ENCODE measurements around the gene ADCY3.

Gene ADCY3

DNA sequence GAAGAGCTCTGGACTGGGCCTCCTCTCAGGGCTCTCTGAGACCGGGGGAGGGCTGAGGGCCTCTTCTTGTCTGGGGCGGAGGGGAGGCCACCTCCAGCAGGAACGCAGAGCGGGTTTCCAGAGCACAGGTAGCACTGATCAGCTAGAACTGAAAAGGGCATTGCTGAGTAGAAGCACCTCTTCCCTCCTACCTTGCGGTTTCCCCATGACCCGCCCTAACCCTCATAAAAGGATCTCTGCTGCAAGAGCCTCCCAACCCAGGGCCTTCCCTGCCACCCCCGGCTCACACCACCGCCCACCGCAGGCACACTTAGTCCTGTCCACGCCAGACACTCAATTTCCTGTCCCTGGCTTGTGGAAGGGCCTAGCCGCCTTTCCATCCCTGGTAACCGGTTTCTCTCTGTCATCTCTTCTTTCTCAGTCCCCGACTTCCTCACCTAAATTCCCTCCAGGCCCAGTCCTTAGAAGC lies 966 bp downstream of the ADCY3 start:
- no peak for TF ChIP-seq ZNF274 (IDR thresholded peaks at IDR 0.05; ENCODE audit: low read depth, low read length)
- H3K4me3 ChIP-seq (ENCODE audit: low read length) = peak overlapping the region; percentile 72

DNA sequence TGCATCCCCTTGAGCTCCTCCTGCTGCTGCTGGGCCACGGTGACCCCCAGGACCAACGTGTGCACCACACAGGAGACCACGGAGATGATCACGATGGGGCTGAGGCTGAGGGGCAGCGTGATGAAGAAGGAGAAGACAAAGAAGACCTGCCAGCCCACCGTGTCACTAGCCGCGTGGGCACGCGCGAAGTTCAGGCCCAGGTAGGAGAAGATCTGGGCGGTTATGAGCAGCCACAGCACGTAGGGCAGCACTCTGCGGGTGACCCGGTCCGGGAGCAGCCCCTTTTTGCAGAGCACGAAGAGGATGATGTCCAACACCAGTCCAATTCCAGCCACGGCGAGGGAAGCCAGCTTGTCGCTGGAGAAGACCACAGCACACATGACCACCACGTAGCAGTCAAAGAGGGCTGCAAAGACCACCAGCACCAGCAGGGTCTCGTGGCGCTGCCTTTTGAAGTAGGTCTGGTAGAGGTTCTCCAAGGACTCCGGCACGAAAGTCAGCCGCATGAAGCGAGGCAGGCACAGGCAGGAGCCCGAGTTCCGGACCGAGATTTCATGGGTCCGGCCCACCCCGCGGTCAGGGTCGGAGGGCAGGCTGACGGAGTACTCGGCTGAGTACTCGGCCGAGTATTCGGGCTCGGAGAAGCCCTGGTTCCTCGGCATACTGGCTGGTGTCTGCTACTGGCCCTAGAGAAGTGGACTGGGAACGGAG lies 1.6 kb downstream of the ADCY3 start:
- H3K4me3 ChIP-seq (ENCODE audit: low read length) = peak overlapping the region; percentile 72; the same call in 1 of the 2 replicates
- no peak for TF ChIP-seq ZNF274 (IDR thresholded peaks at IDR 0.05; ENCODE audit: low read depth, low read length)

DNA sequence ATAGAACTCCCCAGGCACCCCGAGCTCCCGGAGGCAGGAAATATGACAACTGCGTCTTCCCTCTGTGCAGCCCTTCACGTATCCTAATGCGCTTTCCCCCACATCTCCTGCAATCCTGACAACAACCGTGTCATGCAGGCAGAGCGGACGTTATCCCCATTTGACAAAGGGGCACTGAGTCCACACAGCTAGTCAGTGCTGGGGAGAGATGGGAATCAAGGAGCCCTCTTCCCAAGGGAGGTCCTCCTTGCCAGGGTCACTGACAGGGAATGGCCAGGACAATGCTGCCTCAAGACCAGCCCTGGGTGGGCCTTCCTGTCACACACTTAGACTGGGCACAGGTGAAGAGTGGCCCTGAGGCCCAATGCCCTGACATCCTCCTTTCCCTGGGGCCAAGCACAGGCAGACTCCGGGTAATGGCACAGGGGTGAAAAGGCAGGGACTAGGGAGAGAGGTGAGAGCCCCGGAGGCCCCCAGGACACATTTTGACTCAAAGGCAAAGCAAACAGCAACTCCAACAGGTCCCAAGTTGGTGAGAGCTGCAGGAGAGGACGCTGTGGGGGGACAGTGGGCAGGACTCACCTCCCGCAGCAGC lies 2.2 kb downstream of the ADCY3 start:
- TF ChIP-seq ZNF274 (IDR thresholded peaks at IDR 0.05; ENCODE audit: low read depth, low read length) = no peak
- no peak overlapping the region for H3K4me3 ChIP-seq (ENCODE audit: low read length)

DNA sequence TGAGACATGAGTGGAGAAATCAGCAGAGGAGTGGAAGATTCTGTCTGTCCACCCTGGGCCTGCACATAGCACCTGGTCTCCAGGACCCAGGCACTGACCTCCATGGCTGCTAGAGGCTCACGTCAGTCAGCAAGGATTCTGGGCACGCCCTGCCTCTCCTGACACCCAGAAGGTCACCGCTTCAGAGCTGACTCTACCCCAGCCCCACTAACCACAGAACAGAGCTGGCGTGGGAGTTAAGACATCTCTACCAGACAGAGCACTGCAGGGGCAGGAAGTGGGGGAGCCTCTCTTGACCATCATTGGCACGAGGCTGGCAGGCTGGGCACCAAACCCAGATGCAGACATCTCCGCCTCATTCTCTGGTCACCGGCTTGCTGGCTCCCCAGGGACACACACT lies 3.0 kb downstream of the ADCY3 start:
- no peak overlapping the region for H3K4me3 ChIP-seq (ENCODE audit: low read length)
- TF ChIP-seq ZNF274 (IDR thresholded peaks at IDR 0.05; ENCODE audit: low read depth, low read length) = no peak

DNA sequence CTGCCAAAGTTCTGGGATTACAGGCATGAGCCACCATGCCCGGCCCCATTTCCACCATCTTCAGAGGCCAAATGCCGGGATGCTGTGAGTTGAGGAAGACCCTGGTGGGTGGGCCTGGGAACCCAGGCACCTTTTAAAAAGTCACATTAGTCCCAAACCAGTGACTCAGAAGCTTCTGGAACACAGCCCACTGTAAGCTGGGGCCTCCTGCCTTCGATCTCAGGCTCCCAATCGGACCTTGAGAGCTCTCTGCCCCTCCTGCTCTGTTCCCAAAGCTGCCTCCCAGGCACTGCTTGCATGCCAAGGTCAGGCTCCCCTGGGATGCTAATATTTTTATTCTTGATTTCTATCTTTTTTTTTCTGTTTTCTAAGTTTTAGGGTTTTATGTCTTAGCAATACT lies 4.2 kb downstream of the ADCY3 start:
- H3K4me3 ChIP-seq (ENCODE audit: low read length) = no peak overlapping the region
- no peak for TF ChIP-seq ZNF274 (IDR thresholded peaks at IDR 0.05; ENCODE audit: low read depth, low read length)

DNA sequence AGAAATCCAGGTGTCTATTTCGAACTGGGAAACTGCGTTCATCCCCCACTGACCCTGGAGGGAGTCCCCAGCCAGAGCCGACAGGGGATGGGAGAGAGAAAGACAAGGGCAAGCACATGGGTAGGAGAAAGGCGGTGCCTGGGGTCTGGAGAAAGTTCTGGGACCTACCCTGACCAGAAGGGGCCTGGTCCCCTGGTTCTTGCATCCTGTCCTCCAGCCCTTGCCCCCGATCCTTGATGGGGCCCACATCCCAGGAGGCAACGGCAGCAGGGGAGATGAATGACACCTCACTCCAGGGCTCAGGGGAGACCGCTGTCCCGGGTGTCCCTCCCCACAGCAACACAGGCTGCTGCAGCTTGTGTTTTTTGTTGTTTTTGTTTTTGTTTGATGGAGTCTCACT lies 4.9 kb downstream of the ADCY3 start:
- H3K4me3 ChIP-seq (ENCODE audit: low read length) = no peak overlapping the region
- TF ChIP-seq ZNF274 (IDR thresholded peaks at IDR 0.05; ENCODE audit: low read depth, low read length) = no peak

- TF ChIP-seq ZNF274 (IDR thresholded peaks at IDR 0.05; ENCODE audit: low read depth, low read length) = no peak
- no peak overlapping the region for H3K4me3 ChIP-seq (ENCODE audit: low read length)
Observed at GRCh38 chr2:24914713-24915112, 5.3 kb downstream of the ADCY3 start.

GRCh38 chr2:24913911-24914310 lies 6.1 kb downstream of the ADCY3 start:
- TF ChIP-seq ZNF274 (IDR thresholded peaks at IDR 0.05; ENCODE audit: low read depth, low read length) = no peak
- H3K4me3 ChIP-seq (ENCODE audit: low read length) = no peak overlapping the region

- TF ChIP-seq ZNF274 (IDR thresholded peaks at IDR 0.05; ENCODE audit: low read depth, low read length) = no peak
- no peak overlapping the region for H3K4me3 ChIP-seq (ENCODE audit: low read length)
Observed at GRCh38 chr2:24912986-24913385, 7.1 kb downstream of the ADCY3 start.

- TF ChIP-seq ZNF274 (IDR thresholded peaks at IDR 0.05; ENCODE audit: low read depth, low read length) = no peak
Observed at GRCh38 chr2:24912523-24912922, 7.5 kb downstream of the ADCY3 start.

DNA sequence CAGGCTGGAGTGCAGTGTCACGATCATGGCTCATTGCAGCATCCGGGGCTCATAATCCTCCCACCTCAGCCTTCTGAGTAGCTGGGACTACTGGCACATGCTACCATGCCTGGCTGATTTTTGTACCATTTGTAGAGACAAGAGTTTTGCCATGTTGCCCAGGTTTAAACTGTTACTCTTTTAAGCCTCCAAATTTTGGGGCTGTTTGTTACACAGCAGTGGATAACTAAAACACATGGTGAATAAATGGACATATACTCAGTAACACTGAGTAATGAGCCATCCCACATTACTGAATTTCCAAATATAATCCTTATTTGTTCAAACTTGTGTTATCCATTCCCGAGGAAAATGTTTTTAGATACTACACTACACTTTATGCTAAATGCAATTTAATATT lies 9.8 kb downstream of the ADCY3 start:
- TF ChIP-seq ZNF274 (IDR thresholded peaks at IDR 0.05; ENCODE audit: low read depth, low read length) = no peak
- H3K4me3 ChIP-seq (ENCODE audit: low read length) = no peak overlapping the region

More at GRCh38 chr2:24912523-24912922, 7.5 kb downstream of the ADCY3 start:
- H3K4me3 ChIP-seq (ENCODE audit: low read length) = no peak overlapping the region

- H3K4me3 ChIP-seq (ENCODE audit: low read length) = no peak overlapping the region
- TF ChIP-seq ZNF274 (IDR thresholded peaks at IDR 0.05; ENCODE audit: low read depth, low read length) = no peak
Observed at GRCh38 chr2:24909555-24910177, 10.4 kb downstream of the ADCY3 start.

DNA sequence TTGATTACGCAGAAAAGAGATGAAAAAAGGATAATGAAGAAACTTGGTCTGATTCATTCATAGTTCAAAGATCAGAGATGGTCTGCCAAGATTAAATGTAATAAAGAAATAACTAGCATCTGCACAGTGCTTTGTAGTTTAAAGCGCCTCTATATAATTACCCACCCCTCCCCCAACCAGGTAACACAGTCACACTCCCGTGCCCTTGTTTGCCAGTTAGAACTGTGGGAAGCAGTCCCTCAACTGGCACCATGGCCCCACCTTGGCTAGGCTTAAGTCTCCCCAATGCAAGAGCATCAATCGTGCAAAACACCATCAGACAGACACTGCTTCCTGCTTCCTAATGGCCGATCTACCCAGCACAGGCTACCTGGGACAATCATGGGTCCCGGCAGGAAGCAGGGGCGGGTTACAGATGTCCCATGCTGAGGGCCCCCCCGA lies 11.6 kb downstream of the ADCY3 start:
- no peak for TF ChIP-seq ZNF274 (IDR thresholded peaks at IDR 0.05; ENCODE audit: low read depth, low read length)
- no peak overlapping the region for H3K4me3 ChIP-seq (ENCODE audit: low read length)

DNA sequence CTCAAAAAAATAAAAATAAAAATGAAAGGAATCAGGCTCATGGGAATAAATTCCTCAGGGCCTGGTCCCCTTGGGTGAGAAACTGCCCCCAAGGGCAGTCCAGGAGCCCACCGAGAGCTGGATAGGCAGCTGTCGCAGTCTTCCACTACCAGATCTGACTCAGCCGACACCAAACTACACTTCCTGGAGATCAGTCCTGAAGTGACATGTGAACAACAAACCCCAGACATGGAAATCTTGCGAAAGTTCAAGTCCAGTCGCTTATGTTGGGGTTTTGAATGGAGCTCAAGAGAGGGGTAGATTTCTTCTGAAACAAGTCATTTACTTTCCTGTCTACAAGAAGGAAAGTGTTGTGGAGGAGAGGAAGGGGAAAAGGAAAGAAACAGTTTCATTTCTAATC lies 12.9 kb downstream of the ADCY3 start:
- no peak for TF ChIP-seq ZNF274 (IDR thresholded peaks at IDR 0.05; ENCODE audit: low read depth, low read length)
- H3K4me3 ChIP-seq (ENCODE audit: low read length) = no peak overlapping the region

GRCh38 chr2:24906466-24906865 lies 13.6 kb downstream of the ADCY3 start:
- no peak overlapping the region for H3K4me3 ChIP-seq (ENCODE audit: low read length)
- TF ChIP-seq ZNF274 (IDR thresholded peaks at IDR 0.05; ENCODE audit: low read depth, low read length) = no peak
